Measurements from ENCODE around the gene UNC13B.

Gene UNC13B

DNA sequence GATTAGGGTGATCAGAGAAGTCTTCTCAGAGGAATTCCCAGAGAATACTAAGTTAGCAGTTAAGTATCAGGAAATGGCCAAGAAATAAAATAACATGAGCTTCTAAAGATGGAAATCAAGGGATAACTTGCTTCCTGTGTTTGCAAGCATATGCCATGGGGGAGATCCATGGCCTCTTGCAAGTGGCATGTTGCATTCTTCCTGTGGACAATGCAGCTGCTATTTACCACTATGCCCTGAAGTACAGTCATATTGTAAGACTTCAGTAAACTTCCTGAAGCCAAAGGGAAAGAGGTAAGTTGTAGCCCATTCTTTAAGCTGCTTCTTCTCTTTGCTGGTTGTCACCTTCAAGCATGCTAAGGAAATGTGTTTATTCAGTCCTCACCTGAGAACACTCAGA lies 173.4 kb downstream of the UNC13B start:
- Histone ChIP-seq H3K27me3 (ENCODE audit: control insufficient read depth, insufficient read depth, low read length) (no peaks in the 10 kb centered on the region), H3K9ac (ENCODE audit: low read length) (no peak overlapping the region), H3K27ac (ENCODE audit: low read depth, low read length) (no peak overlapping the region), H3K4me3 (ENCODE audit: low read length) (no peak overlapping the region), H3K36me3 (ENCODE audit: control insufficient read depth, insufficient read depth, low read length) (peaks cover 7% of the 10 kb centered on the region), H3K4me1 (ENCODE audit: control insufficient read depth, insufficient read depth, low read length) (no peaks in the 10 kb centered on the region)

GRCh38 chr9:35338086-35338485 lies 176.3 kb downstream of the UNC13B start:
- Histone ChIP-seq H3K4me1 (ENCODE audit: control insufficient read depth, insufficient read depth, low read length) (no peaks in the 10 kb centered on the region), H3K4me3 (ENCODE audit: low read length) (no peak overlapping the region), H3K9ac (ENCODE audit: low read length) (no peak overlapping the region), H3K27me3 (ENCODE audit: control insufficient read depth, insufficient read depth, low read length) (no peaks in the 10 kb centered on the region), H3K36me3 (ENCODE audit: control insufficient read depth, insufficient read depth, low read length) (peaks cover 7% of the 10 kb centered on the region), H3K27ac (ENCODE audit: low read depth, low read length) (no peak overlapping the region)

DNA sequence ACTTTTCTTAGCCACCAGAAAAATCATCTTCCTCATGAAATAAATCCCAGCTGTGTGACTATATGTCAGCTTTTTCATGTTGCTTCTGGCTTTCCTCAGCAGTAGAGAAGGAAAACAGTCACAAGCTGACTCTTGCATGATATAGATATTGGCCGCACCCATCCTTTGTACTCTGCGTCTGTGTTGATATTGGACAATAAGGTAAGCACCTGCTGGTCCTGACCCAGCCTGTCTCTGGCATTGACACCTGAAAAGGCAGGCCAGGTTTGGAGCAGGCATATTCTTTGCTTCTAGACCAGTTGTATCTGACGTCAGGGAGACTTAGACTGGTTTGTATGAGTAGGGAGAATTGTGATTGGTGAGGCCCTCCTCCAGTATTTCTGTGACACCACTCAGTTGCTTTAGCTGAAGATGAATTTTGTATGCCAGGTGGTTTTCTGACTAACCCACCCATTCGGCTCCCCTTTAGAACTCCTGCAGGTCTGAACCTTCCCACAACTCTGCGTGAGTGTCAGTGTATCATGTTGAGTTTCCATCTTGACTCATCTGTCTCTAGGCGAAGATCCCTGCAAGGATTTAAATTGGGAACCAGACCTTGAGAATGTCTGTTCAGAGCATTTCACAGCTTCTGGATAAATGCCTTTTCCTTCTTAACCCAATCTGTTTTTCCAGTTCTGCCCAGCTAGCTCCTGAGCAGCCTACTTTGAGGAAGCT lies 176.9 kb downstream of the UNC13B start:
- Histone ChIP-seq H3K4me3 (ENCODE audit: low read length) (no peak overlapping the region), H3K36me3 (ENCODE audit: control insufficient read depth, insufficient read depth, low read length) (peaks cover 7% of the 10 kb centered on the region), H3K4me1 (ENCODE audit: control insufficient read depth, insufficient read depth, low read length) (no peaks in the 10 kb centered on the region), H3K27me3 (ENCODE audit: control insufficient read depth, insufficient read depth, low read length) (no peaks in the 10 kb centered on the region), H3K9ac (ENCODE audit: low read length) (no peak overlapping the region), H3K27ac (ENCODE audit: low read depth, low read length) (no peak overlapping the region)

GRCh38 chr9:35340046-35340445 lies 178.2 kb downstream of the UNC13B start:
- Histone ChIP-seq H3K9ac (ENCODE audit: low read length) (no peak overlapping the region), H3K36me3 (ENCODE audit: control insufficient read depth, insufficient read depth, low read length) (peaks cover 7% of the 10 kb centered on the region), H3K27ac (ENCODE audit: low read depth, low read length) (no peak overlapping the region), H3K27me3 (ENCODE audit: control insufficient read depth, insufficient read depth, low read length) (no peaks in the 10 kb centered on the region), H3K4me3 (ENCODE audit: low read length) (no peak overlapping the region), H3K4me1 (ENCODE audit: control insufficient read depth, insufficient read depth, low read length) (no peaks in the 10 kb centered on the region)

DNA sequence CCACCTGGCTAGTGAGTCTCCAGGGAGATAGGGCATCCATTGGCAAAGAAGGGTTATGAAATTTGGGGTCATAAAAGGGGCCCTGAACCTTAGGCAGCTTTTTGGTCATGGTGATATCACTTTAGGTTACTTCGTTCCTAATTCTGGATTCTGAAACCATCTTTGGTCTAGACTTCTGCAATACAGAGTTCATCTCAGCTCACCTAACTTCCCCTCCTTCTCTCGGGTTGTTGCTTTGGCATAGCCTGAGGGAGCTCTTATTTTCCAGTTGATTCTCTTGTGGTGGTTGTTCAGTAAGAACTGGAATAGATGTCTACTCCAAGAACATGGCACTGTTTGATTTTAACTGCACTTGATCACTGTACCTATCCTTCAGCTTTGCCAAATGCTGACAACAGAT lies 179.2 kb downstream of the UNC13B start:
- Histone ChIP-seq H3K36me3 (ENCODE audit: control insufficient read depth, insufficient read depth, low read length) (peaks cover 4% of the 10 kb centered on the region), H3K4me1 (ENCODE audit: control insufficient read depth, insufficient read depth, low read length) (no peaks in the 10 kb centered on the region), H3K4me3 (ENCODE audit: low read length) (no peak overlapping the region), H3K9ac (ENCODE audit: low read length) (no peak overlapping the region), H3K27me3 (ENCODE audit: control insufficient read depth, insufficient read depth, low read length) (no peaks in the 10 kb centered on the region), H3K27ac (ENCODE audit: low read depth, low read length) (no peak overlapping the region)

DNA sequence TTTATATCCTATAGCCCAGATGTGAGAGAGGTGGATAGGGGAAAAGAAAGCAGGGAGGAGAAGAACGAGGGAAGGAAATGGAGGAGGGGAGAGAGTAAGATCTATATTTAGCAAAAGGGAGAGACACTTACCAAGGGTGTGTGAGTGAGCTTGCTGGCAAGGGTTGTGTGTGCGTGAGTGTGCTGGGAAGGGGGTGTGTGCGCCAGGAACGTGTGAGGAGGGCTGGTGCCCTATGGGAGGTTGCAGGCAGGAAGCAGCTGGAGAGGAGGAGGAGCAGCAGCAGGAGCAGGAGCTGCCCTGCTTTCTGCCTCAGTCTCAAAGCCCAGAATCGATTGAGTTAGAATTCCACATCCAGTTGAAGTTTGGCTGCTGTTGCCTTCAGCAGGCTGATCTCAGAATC lies 179.8 kb downstream of the UNC13B start:
- no peak overlapping the region for H3K9ac ChIP-seq (ENCODE audit: low read length)
- no peaks in the 10 kb centered on the region for H3K4me1 ChIP-seq (ENCODE audit: control insufficient read depth, insufficient read depth, low read length)
- no peaks in the 10 kb centered on the region for H3K27me3 ChIP-seq (ENCODE audit: control insufficient read depth, insufficient read depth, low read length)
- peaks cover 4% of the 10 kb centered on the region for H3K36me3 ChIP-seq (ENCODE audit: control insufficient read depth, insufficient read depth, low read length)
- H3K27ac ChIP-seq (ENCODE audit: low read depth, low read length), result no peak overlapping the region
- no peak overlapping the region for H3K4me3 ChIP-seq (ENCODE audit: low read length)

GRCh38 chr9:35342221-35342958 lies 180.6 kb downstream of the UNC13B start:
- H3K27ac ChIP-seq (ENCODE audit: low read depth, low read length), result no peak overlapping the region
- H3K36me3 ChIP-seq (ENCODE audit: control insufficient read depth, insufficient read depth, low read length), result peaks cover 4% of the 10 kb centered on the region
- H3K4me3 ChIP-seq (ENCODE audit: low read length), result no peak overlapping the region
- no peaks in the 10 kb centered on the region for H3K27me3 ChIP-seq (ENCODE audit: control insufficient read depth, insufficient read depth, low read length)
- no peak overlapping the region for H3K9ac ChIP-seq (ENCODE audit: low read length)
- no peaks in the 10 kb centered on the region for H3K4me1 ChIP-seq (ENCODE audit: control insufficient read depth, insufficient read depth, low read length)

DNA sequence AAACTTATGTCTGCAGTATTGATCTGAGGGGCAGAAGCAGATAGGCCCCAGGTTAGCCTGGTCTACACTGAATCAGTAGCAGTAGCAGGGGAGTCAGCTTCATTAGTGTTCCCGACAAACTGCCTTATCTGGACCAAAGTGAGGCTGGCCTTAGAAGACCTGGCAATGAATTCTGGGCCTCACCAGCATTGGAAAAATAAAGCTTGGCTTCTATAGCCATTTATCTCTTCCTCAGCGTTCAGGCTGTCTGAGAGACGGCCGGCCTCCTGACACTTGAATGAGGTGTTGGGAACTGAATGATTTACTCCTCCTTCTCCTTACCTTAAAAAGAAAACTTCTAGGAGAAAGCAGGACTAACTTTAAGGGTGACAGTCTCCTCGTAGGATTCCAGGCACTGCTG lies 186.3 kb downstream of the UNC13B start:
- H3K4me3 ChIP-seq (ENCODE audit: low read length), result no peak overlapping the region
- H3K27me3 ChIP-seq (ENCODE audit: control insufficient read depth, insufficient read depth, low read length), result no peaks in the 10 kb centered on the region
- no peaks in the 10 kb centered on the region for H3K4me1 ChIP-seq (ENCODE audit: control insufficient read depth, insufficient read depth, low read length)
- H3K36me3 ChIP-seq (ENCODE audit: control insufficient read depth, insufficient read depth, low read length), result peaks cover 8% of the 10 kb centered on the region
- no peak overlapping the region for H3K9ac ChIP-seq (ENCODE audit: low read length)
- no peak overlapping the region for H3K27ac ChIP-seq (ENCODE audit: low read depth, low read length)

GRCh38 chr9:35349287-35349990 lies 187.6 kb downstream of the UNC13B start:
- H3K27me3 ChIP-seq (ENCODE audit: control insufficient read depth, insufficient read depth, low read length), result no peaks in the 10 kb centered on the region
- H3K9ac ChIP-seq (ENCODE audit: low read length), result no peak overlapping the region
- no peak overlapping the region for H3K27ac ChIP-seq (ENCODE audit: low read depth, low read length)
- no peak overlapping the region for H3K4me3 ChIP-seq (ENCODE audit: low read length)
- no peaks in the 10 kb centered on the region for H3K4me1 ChIP-seq (ENCODE audit: control insufficient read depth, insufficient read depth, low read length)
- H3K36me3 ChIP-seq (ENCODE audit: control insufficient read depth, insufficient read depth, low read length), result peaks cover 8% of the 10 kb centered on the region

DNA sequence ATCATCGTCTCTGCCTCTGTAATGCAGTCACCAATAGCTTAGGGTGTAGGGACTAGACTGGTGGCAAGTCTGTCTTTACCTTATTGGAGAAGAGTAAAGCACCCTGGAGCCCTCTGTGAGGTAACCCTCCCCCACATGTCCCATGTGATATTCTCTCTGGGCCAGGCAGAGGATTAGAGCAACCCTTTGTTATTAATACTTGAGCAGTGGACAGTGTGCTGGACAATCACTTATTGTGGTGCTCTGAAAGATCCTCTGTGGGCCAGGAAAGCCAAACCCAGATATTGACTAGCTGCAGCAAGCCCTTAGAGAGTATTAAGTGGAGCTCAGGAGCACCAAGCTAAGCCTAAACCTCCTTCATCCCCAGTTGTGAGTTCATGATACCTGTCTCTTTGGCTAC lies 188.4 kb downstream of the UNC13B start:
- Histone ChIP-seq H3K9ac (ENCODE audit: low read length) (no peak overlapping the region), H3K4me3 (ENCODE audit: low read length) (no peak overlapping the region), H3K4me1 (ENCODE audit: control insufficient read depth, insufficient read depth, low read length) (no peaks in the 10 kb centered on the region), H3K36me3 (ENCODE audit: control insufficient read depth, insufficient read depth, low read length) (peaks cover 8% of the 10 kb centered on the region), H3K27me3 (ENCODE audit: control insufficient read depth, insufficient read depth, low read length) (no peaks in the 10 kb centered on the region), H3K27ac (ENCODE audit: low read depth, low read length) (no peak overlapping the region)

DNA sequence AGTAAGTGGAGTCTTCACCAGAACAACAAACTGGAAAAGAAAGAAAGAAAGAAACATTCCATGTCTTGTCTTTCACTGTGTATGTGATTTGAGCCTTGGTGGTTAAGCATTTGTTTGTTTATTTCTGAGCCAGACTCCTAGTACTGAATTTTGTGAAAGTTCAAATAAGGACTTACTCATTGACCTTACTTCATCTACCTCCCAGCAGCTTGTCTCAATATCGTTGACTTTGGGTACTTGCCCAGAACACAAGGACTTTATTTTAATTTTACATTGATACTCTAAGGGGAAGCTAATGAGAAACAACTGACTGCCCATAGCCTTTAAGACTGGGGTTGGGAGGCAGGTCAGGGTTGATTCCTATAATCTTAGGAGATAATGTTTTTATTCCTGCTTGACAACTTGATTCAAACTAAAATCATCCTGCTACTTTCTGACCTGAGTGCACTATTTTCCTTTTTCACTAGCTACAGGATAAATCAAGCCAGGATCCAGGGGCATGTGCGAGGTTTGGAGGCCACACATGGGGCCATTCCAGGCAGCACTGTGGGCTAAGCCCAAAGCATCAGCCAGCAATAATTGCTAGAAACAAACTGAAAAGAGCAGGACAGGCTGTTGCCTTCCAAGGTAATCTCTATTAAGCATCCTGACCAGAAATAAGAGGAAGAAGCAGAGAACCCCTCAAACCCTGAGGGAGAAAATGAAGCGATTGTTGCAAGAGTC lies 189.2 kb downstream of the UNC13B start:
- H3K27ac ChIP-seq (ENCODE audit: low read depth, low read length), result no peak overlapping the region
- H3K4me3 ChIP-seq (ENCODE audit: low read length), result no peak overlapping the region

DNA sequence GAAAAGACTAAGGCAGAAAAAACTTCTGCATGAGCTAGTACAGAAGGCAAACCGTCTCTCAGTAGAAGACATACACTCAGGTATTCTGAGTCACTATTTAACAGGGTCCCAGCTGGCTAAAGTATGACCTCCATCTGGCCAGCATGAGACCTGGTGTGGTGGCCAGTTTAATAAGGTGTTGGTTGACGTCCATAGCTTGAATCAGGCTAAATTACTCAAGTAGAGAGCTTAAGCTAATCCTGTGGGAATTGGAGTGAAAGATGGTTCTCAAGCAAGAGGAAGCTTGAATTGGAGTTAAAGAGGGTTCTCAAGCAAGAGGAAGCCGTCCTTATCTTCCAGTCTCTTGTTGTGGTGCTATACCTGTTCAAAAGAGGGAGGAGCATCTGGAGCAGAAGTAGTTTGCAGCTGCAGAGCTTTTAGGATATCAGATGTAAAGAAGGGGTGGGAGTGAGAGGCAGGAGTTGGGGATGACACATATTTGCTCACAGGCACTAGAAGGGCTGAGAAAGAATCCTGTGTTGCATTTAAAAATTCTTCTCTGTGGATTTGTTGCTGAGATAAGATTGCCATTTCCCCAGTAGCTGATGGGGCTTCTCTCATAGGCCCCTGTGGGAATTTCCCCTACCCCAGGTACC lies 192.0 kb downstream of the UNC13B start:
- Histone ChIP-seq H3K4me1 (ENCODE audit: control insufficient read depth, insufficient read depth, low read length) (no peaks in the 10 kb centered on the region), H3K9ac (ENCODE audit: low read length) (no peak overlapping the region), H3K27ac (ENCODE audit: low read depth, low read length) (no peak overlapping the region), H3K36me3 (ENCODE audit: control insufficient read depth, insufficient read depth, low read length) (peaks cover 8% of the 10 kb centered on the region), H3K27me3 (ENCODE audit: control insufficient read depth, insufficient read depth, low read length) (no peaks in the 10 kb centered on the region), H3K4me3 (ENCODE audit: low read length) (no peak overlapping the region)

More for the DNA sequence above, 189.2 kb downstream of the UNC13B start:
- peaks cover 8% of the 10 kb centered on the region for H3K36me3 ChIP-seq (ENCODE audit: control insufficient read depth, insufficient read depth, low read length)
- no peak overlapping the region for H3K9ac ChIP-seq (ENCODE audit: low read length)
- no peaks in the 10 kb centered on the region for H3K4me1 ChIP-seq (ENCODE audit: control insufficient read depth, insufficient read depth, low read length)
- no peaks in the 10 kb centered on the region for H3K27me3 ChIP-seq (ENCODE audit: control insufficient read depth, insufficient read depth, low read length)
